H1 (cell line): Measurements from ENCODE around the gene ABCA1. TPM values are rescaled to one million over a fixed set of nuclear protein-coding genes. Genes with fewer than 3 reads are reported as not detected.

ENCODE experiments used
- CTCF ChIA-PET: fragments of 300-600 bp; sonication (Branson Sonifier 250); formaldehyde crosslinking; loops from one replicate; lab custom pipeline; 2021; ENCODE audit not compliant: partially characterized antibody; lab: Charles Lee
- POLR2A ChIA-PET: fragments of 300-600 bp; sonication (Branson Sonifier 250); formaldehyde crosslinking; loops from one replicate; lab custom pipeline; 2021; ENCODE audit warnings: inconsistent platforms; ENCODE audit not compliant: partially characterized antibody; lab: Charles Lee
- DNase-seq, 2 experiments: peaks; one replicate each; pipeline versions ENCODE4 v3.0.0 to v3.0.0-alpha.2; 2010 to 2022; ENCODE audit warnings: low spot score in 2 of 2, low read depth in 1 of 2, mixed read lengths in 1 of 2
- FAIRE-seq: peaks from 2 replicates; lab custom pipeline; 2011; peaks lifted over from hg19 to GRCh38; lab: Jason Lieb, UNC
- H2AFZ ChIP-seq: 2 replicates; pipeline ENCODE4 v1.8.1; 2012; ENCODE audit warnings: low read length, inconsistent platforms
- H2AK5ac ChIP-seq: 2 replicates; pipeline ENCODE4 v1.6.1; 2013; ENCODE audit warnings: low read depth, low read length
- H2BK120ac ChIP-seq: replicated peaks from 2 replicates; pipeline ENCODE3; 2013; ENCODE audit warnings: low read depth, low read length, inconsistent platforms
- H2BK12ac ChIP-seq: 2 replicates; pipeline ENCODE4 v1.6.1; 2013; ENCODE audit warnings: low read depth, low read length
- H2BK15ac ChIP-seq: 2 replicates; pipeline ENCODE4 v1.6.1; 2013; ENCODE audit warnings: low read length
- H2BK20ac ChIP-seq: 2 replicates; pipeline ENCODE4 v1.6.1; 2013; ENCODE audit warnings: low read length
- H2BK5ac ChIP-seq: 2 replicates; pipeline ENCODE4 v1.6.1; 2013; ENCODE audit warnings: low read depth, low read length
- H3K14ac ChIP-seq: 2 replicates; pipeline ENCODE4 v1.6.1; 2013; ENCODE audit warnings: inconsistent platforms; ENCODE audit not compliant: insufficient read length
- H3K18ac ChIP-seq: 2 replicates; pipeline ENCODE4 v1.6.1; 2013; ENCODE audit warnings: low read length; ENCODE audit errors: extremely low read depth
- H3K23ac ChIP-seq: 2 replicates; pipeline ENCODE4 v1.6.1; 2013; ENCODE audit warnings: inconsistent platforms; ENCODE audit not compliant: insufficient read length
- H3K23me2 ChIP-seq: 2 replicates; pipeline ENCODE4 v1.6.1; 2013; ENCODE audit warnings: low read depth, low read length
- H3K27ac ChIP-seq: 2 replicates; pipeline ENCODE4 v1.6.1; 2011; ENCODE audit warnings: low read depth, low read length, inconsistent platforms
- H3K27me3 ChIP-seq, 4 experiments: replicated peaks in 1 of 4; 1 replicate in 1 of 4; 2 replicates in 3 of 4; pipeline versions ENCODE4 v1.6.1 to v1.8.1; 2011 to 2013; ENCODE audit warnings: low read length in 3 of 4, mild to moderate bottlenecking in 3 of 4, inconsistent platforms in 2 of 4, mixed read lengths in 2 of 4, moderate library complexity in 1 of 4; ENCODE audit not compliant: control insufficient read depth in 3 of 4, insufficient read depth in 3 of 4; ENCODE audit errors: extremely low read depth in 1 of 4
- H3K36me3 ChIP-seq, 4 experiments: 2 replicates each; pipeline versions ENCODE4 v1.6.1 to v1.8.1; 2011 to 2013; ENCODE audit warnings: mild to moderate bottlenecking in 4 of 4, low read length in 3 of 4, moderate library complexity in 2 of 4, control low read depth in 1 of 4, inconsistent platforms in 1 of 4; ENCODE audit not compliant: insufficient read depth in 4 of 4, control insufficient read depth in 2 of 4
- H3K4ac ChIP-seq: replicated peaks from 2 replicates; pipeline ENCODE3; 2013; ENCODE audit warnings: low read length, low read depth, mixed read lengths, inconsistent platforms; ENCODE audit not compliant: insufficient read length
- H3K4me1 ChIP-seq, 4 experiments: replicated peaks in 1 of 4; 1 replicate in 1 of 4; 2 replicates in 3 of 4; pipeline versions ENCODE4 v1.6.1 to v1.8.1; 2011 to 2013; ENCODE audit warnings: low read length in 3 of 4, inconsistent platforms in 2 of 4, mixed read lengths in 1 of 4; ENCODE audit not compliant: insufficient read depth in 4 of 4, control insufficient read depth in 3 of 4
- H3K4me2 ChIP-seq, 2 experiments: 2 replicates each; pipeline versions ENCODE4 v1.6.1 to v1.8.1; 2011 to 2013; ENCODE audit warnings: low read depth in 2 of 2, low read length in 2 of 2, control low read depth in 1 of 2, inconsistent platforms in 1 of 2, mild to moderate bottlenecking in 1 of 2; ENCODE audit not compliant: insufficient read depth in 1 of 2
- H3K4me3 ChIP-seq, 4 experiments: fragments of 200-600, 300-600 bp in 1 of 4; sonication (generic), shearing (Covaris generic), sonication (Bioruptor Twin) in 1 of 4; 2 replicates each; pipeline versions ENCODE4 v1.5.1 to v1.8.1; 2011 to 2016; ENCODE audit warnings: low read length in 4 of 4, low read depth in 3 of 4, control low read depth in 2 of 4, inconsistent platforms in 2 of 4, mild to moderate bottlenecking in 2 of 4, mixed read lengths in 1 of 4, moderate library complexity in 1 of 4; ENCODE audit not compliant: insufficient read depth in 2 of 4; ENCODE audit errors: extremely low read depth in 1 of 4
- H3K56ac ChIP-seq: replicated peaks from 2 replicates; pipeline ENCODE3; 2013; ENCODE audit warnings: low read depth, mild to moderate bottlenecking, mixed read lengths, low read length, inconsistent platforms; ENCODE audit not compliant: insufficient read length
- H3K79me1 ChIP-seq: 2 replicates; pipeline ENCODE4 v1.6.1; 2013; ENCODE audit warnings: low read depth, low read length, control low read depth
- H3K79me2 ChIP-seq, 2 experiments: 2 replicates each; pipeline versions ENCODE4 v1.6.1 to v1.8.1; 2012 to 2013; ENCODE audit warnings: low read length in 2 of 2, mild to moderate bottlenecking in 2 of 2, inconsistent platforms in 1 of 2; ENCODE audit not compliant: insufficient read depth in 2 of 2, control insufficient read depth in 1 of 2
- H3K9ac ChIP-seq, 4 experiments: replicated peaks in 1 of 4; 1 replicate in 1 of 4; 2 replicates in 3 of 4; pipeline versions ENCODE4 v1.6.1 to v1.8.1; 2011 to 2013; ENCODE audit warnings: low read depth in 3 of 4, low read length in 3 of 4, control low read depth in 2 of 4, mild to moderate bottlenecking in 2 of 4, moderate library complexity in 2 of 4, inconsistent platforms in 1 of 4; ENCODE audit errors: extremely low read depth in 1 of 4
- H3K9me3 ChIP-seq, 2 experiments: 2 replicates each; pipeline versions ENCODE4 v1.6.1 to v1.8.1; 2012 to 2013; ENCODE audit warnings: mild to moderate bottlenecking in 2 of 2, moderate library complexity in 2 of 2, control low read depth in 1 of 2, inconsistent platforms in 1 of 2, low read depth in 1 of 2, low read length in 1 of 2, mixed read lengths in 1 of 2; ENCODE audit not compliant: insufficient read depth in 2 of 2
- H4K20me1 ChIP-seq, 2 experiments: replicated peaks in 1 of 2; 2 replicates each; pipeline versions ENCODE3 to v1.8.1; 2011 to 2013; ENCODE audit warnings: inconsistent platforms in 2 of 2, low read length in 2 of 2, mild to moderate bottlenecking in 1 of 2; ENCODE audit not compliant: insufficient read depth in 2 of 2, control insufficient read depth in 1 of 2
- H4K5ac ChIP-seq: 2 replicates; pipeline ENCODE4 v1.6.1; 2013; ENCODE audit warnings: low read length, low read depth, mixed read lengths, inconsistent platforms; ENCODE audit not compliant: insufficient read length
- H4K8ac ChIP-seq: 2 replicates; pipeline ENCODE4 v1.8.0; 2013; ENCODE audit warnings: mild to moderate bottlenecking, moderate library complexity, low read length, inconsistent platforms; ENCODE audit not compliant: insufficient read depth; ENCODE audit errors: extremely low read depth
- H4K91ac ChIP-seq: replicated peaks from 2 replicates; pipeline ENCODE3; 2013; ENCODE audit warnings: low read length, mixed read lengths, inconsistent platforms; ENCODE audit not compliant: insufficient read length
- WGBS, 2 experiments: shearing (Covaris generic) in 1 of 2; methylation state at CpG; one replicate each; pipeline versions ENCODE4 v1.1.6 to v1.1.7; 2013 to 2015; ENCODE audit warnings: low lambda C conversion rate in 2 of 2, mixed read lengths in 2 of 2, inconsistent platforms in 1 of 2, low coverage in 1 of 2, missing lambda C conversion rate in 1 of 2; ENCODE audit not compliant: insufficient replicate concordance in 2 of 2, insufficient coverage in 1 of 2, insufficient read length in 1 of 2; ENCODE audit errors: extremely low coverage in 1 of 2, missing lambda C conversion rate in 1 of 2; 5-methylcytosine and 5-hydroxymethylcytosine counted together
- polyA plus RNA-seq, 7 experiments: library from polyadenylated mRNA; depleted of rRNA in 3 of 7; stranded (reverse) in 5 of 7; unstranded in 2 of 7; fragments of >200 nt in 5 of 7; fragments of 200-250 nt in 2 of 7; gene quantifications; 1 replicate in 5 of 7; 2 replicates in 1 of 7; 4 replicates in 1 of 7; pipeline versions ENCODE4 v1.2.1 to v1.2.3, GENCODE V29; 2011 to 2013; ENCODE audit warnings: missing spikeins in 2 of 7, mixed read lengths in 2 of 7
- total RNA-seq: library from RNA; stranded (reverse); fragmentation: NEBNext Ultra II Directional; extraction: Animal tissue kit (Norgen Biotek cat#: 25700); gene quantifications from 2 replicates; pipeline ENCODE4 v1.2.1, GENCODE V29; 2021

Gene ABCA1
- total and polyA plus RNA-seq, 2 of the 8 experiments (the other 6 are each of a cell fraction or from before 2014, with no cell fraction given): 6.9 to 7.8 TPM

DNA sequence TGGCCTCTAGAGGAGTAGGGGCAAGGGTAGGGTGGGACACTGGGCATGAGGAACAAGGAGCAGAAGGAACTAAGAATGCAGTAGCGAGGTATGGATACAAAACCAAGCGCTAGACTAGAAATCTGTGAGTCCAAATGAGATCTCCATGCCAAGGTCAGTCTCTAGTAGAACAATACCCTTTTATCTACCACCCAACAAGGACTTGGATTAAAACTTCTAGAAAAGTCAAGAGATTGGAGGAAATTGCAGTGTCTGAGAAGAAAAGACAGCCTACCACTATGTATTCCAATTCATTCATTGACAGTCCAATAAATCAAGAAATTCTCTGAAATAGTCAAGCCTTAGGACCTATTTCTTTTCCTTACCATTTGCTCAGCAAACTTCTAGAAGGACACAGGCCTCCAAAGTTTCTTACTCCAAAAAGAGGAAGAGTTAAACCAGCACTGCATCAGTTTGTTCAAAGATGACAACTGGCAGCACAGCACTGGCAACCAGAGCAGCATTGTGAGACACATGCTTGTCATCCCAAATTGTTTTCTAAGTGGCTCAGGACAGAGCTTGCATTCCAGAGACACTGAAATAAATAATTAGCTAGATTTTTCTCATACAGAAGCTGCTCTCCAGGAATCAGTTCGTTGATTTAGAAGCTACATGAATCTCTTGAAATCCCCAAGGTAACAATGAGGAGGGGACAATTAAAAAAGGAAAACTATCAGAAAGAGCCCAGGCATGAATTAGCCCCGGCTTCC is 22.6 kb downstream of the ABCA1 start:
- H4K8ac ChIP-seq: no peak overlapping the region
- H2BK20ac ChIP-seq: no peak overlapping the region
- no peak overlapping the region for H3K9ac ChIP-seq
- no peak overlapping the region for H2AFZ ChIP-seq
- H2AK5ac ChIP-seq: no peak overlapping the region
- FAIRE-seq (no peak), DNase-seq (no peak)
- no peak overlapping the region for H4K5ac ChIP-seq
- H3K27ac ChIP-seq: no peak overlapping the region
- no peaks in the 10 kb centered on the region for H3K36me3 ChIP-seq
- WGBS, 2 experiments: 92% methylated on average over 4 of the region's 4 CpGs; no CpG with 5 or more reads in 1 of the 2 experiments
- ChIA-PET CTCF (no interaction called here), POLR2A (interaction anchor here (0.6 kb wide), 1 partner anchor 76 kb away, joined by 3 read pairs; no protein-coding TSS in a partner anchor)
- H3K23ac ChIP-seq: no peak overlapping the region
- no peak overlapping the region for H3K4me2 ChIP-seq
- no peaks in the 10 kb centered on the region for H3K79me2 ChIP-seq
- no peak overlapping the region for H3K4ac ChIP-seq
- no peaks in the 10 kb centered on the region for H3K9me3 ChIP-seq
- no peak overlapping the region for H3K14ac ChIP-seq
- H3K4me3 ChIP-seq: no peak overlapping the region
- peaks cover 0 to 4% (median 1%) of the 10 kb centered on the region in 4 experiments; a peak in 3 of 7 replicates for H3K4me1 ChIP-seq
- H3K27me3 ChIP-seq: no peaks in the 10 kb centered on the region
- H3K79me1 ChIP-seq: peaks cover 3% of the 10 kb centered on the region; the same call in 1 of the 2 replicates
- H3K18ac ChIP-seq: no peak overlapping the region
- H2BK15ac ChIP-seq: no peak overlapping the region
- H4K20me1 ChIP-seq: no peaks in the 10 kb centered on the region
- no peaks in the 10 kb centered on the region for H3K23me2 ChIP-seq
- no peak overlapping the region for H2BK5ac ChIP-seq
- no peak overlapping the region for H4K91ac ChIP-seq
- no peak overlapping the region for H2BK120ac ChIP-seq
- no peak overlapping the region for H2BK12ac ChIP-seq
- no peak overlapping the region for H3K56ac ChIP-seq
